GM12878 (cell line): ENCODE data around the gene ASAP3. TPM values are rescaled to one million over a fixed set of nuclear protein-coding genes. Genes with fewer than 3 reads are reported as not detected.

ENCODE experiments used
- ATAC-seq: fragments of 200-7000 bp; cut with Tn5 transposase; 3 replicates; pipeline ENCODE4 v1.9.1; 2020; ENCODE audit warnings: mild to moderate bottlenecking, moderate library complexity
- BruUV-seq: library from RNA; stranded (reverse); fragments of 400-500 nt; replicated peaks from 2 replicates; lab custom pipeline; 2021; lab: Mats Ljungman, UMichigan
- CTCF ChIA-PET: fragments of 300-600 bp; sonication (Branson Sonifier 250); formaldehyde crosslinking; extraction: SDS; loops from one replicate; lab custom pipeline; 2021; ENCODE audit warnings: inconsistent platforms; lab: Yijun Ruan, JAX
- POLR2A ChIA-PET: fragments of 350-600 bp; formaldehyde crosslinking; extraction: SDS; loops from one replicate; lab custom pipeline; 2021; ENCODE audit warnings: inconsistent platforms; lab: Charles Lee
- RAD21 ChIA-PET: fragments of 300-600 bp; sonication (Branson Sonifier 250); formaldehyde crosslinking; loops from one replicate; lab custom pipeline; 2023; ENCODE audit warnings: antibody characterized with exemption; ENCODE audit not compliant: unreplicated experiment; lab: Charles Lee
- SMC1A ChIA-PET: fragments of 300-600 bp; sonication (Branson Sonifier 250); formaldehyde crosslinking; loops from one replicate; lab custom pipeline; 2023; ENCODE audit not compliant: unreplicated experiment, uncharacterized antibody; lab: Charles Lee
- DNase-seq: peaks from one replicate; pipeline ENCODE4 v3.0.0-alpha.2; 2011; ENCODE audit warnings: low read depth, low spot score
- FAIRE-seq: peaks from 3 replicates; lab custom pipeline; 2011; peaks lifted over from hg19 to GRCh38; lab: Jason Lieb, UNC
- H2AFZ ChIP-seq: 2 replicates; pipeline ENCODE4 v1.6.0; 2011; ENCODE audit warnings: low read depth, low read length, control low read depth; ENCODE audit not compliant: control insufficient read depth
- H3K27ac ChIP-seq: 2 replicates; pipeline ENCODE4 v1.5.1; 2011; ENCODE audit warnings: control low read depth; ENCODE audit not compliant: control insufficient read depth, insufficient read depth
- H3K27me3 ChIP-seq, 2 experiments: replicated peaks in 1 of 2; 2 replicates each; pipeline versions ENCODE4 v1.6.0 to v1.6.1; 2011; ENCODE audit warnings: low read length in 1 of 2; ENCODE audit not compliant: control insufficient read depth in 2 of 2, insufficient read depth in 2 of 2
- H3K36me3 ChIP-seq, 2 experiments: 2 replicates each; pipeline ENCODE4 v1.5.1; 2011; ENCODE audit warnings: low read length in 1 of 2; ENCODE audit not compliant: control insufficient read depth in 2 of 2, insufficient read depth in 2 of 2
- H3K4me1 ChIP-seq: 2 replicates; pipeline ENCODE4 v1.6.1; 2011; ENCODE audit warnings: mild to moderate bottlenecking, low read length, moderate library complexity, mixed read lengths; ENCODE audit not compliant: control insufficient read depth, insufficient read depth
- H3K4me2 ChIP-seq: 2 replicates; pipeline ENCODE4 v1.6.0; 2011; ENCODE audit warnings: control low read depth; ENCODE audit not compliant: control insufficient read depth, insufficient read depth
- H3K4me3 ChIP-seq: fragments of 200-600 bp; sonication (generic); 2 replicates; pipeline ENCODE4 v1.5.1; 2016
- H3K79me2 ChIP-seq: 2 replicates; pipeline ENCODE4 v1.6.0; 2011; ENCODE audit warnings: low read length; ENCODE audit not compliant: control insufficient read depth, insufficient read depth
- H3K9ac ChIP-seq: 2 replicates; pipeline ENCODE4 v1.8.0; 2011; ENCODE audit warnings: low read length, control low read depth, mixed read lengths; ENCODE audit not compliant: control insufficient read depth, insufficient read depth
- H3K9me3 ChIP-seq: replicated peaks from 3 replicates; pipeline ENCODE4 v1.5.1; 2011; ENCODE audit warnings: mild to moderate bottlenecking, low read length; ENCODE audit not compliant: control insufficient read depth, insufficient read depth
- H4K20me1 ChIP-seq: 2 replicates; pipeline ENCODE4 v1.6.0; 2011; ENCODE audit not compliant: control insufficient read depth, insufficient read depth
- ATF7 ChIP-seq: fragments of 450-650 bp; IDR thresholded peaks from 2 replicates; pipeline ENCODE4 v1.6.1; 2016; ENCODE audit warnings: low read depth, mild to moderate bottlenecking
- FOXK2 ChIP-seq: fragments of 450-650 bp; IDR thresholded peaks from 2 replicates; pipeline ENCODE4 v1.6.1; 2017; ENCODE audit warnings: mild to moderate bottlenecking, moderate library complexity
- FOXM1 ChIP-seq: IDR thresholded peaks from 2 replicates; pipeline ENCODE4 v1.6.1; 2012; ENCODE audit warnings: low read depth, mild to moderate bottlenecking, inconsistent platforms, low read length, moderate library complexity
- MEF2A ChIP-seq: IDR thresholded peaks from 2 replicates; pipeline ENCODE4 v1.6.1; 2011; ENCODE audit warnings: low read depth, mild to moderate bottlenecking, low read length, moderate library complexity; ENCODE audit not compliant: insufficient read depth
- MYC ChIP-seq: IDR thresholded peaks from 2 replicates; pipeline ENCODE4 v1.6.1; 2011; ENCODE audit warnings: mild to moderate bottlenecking, low read length, moderate library complexity, inconsistent platforms; ENCODE audit not compliant: insufficient read depth, insufficient replicate concordance, insufficient read length, severe bottlenecking
- ZZZ3 ChIP-seq: IDR thresholded peaks from 2 replicates; pipeline ENCODE4 v1.6.1; 2011; ENCODE audit warnings: low read depth; ENCODE audit not compliant: control insufficient read depth, insufficient read length
- WGBS: methylation state at CpG from one replicate; pipeline ENCODE4 v1.1.6; 2016; ENCODE audit warnings: low lambda C conversion rate; ENCODE audit not compliant: insufficient replicate concordance, insufficient coverage; ENCODE audit errors: missing lambda C conversion rate; 5-methylcytosine and 5-hydroxymethylcytosine counted together
- in situ Hi-C: fragments of 300-500 bp; cut with MboI; formaldehyde crosslinking; loops from 9 replicates; pipeline ENCODE4 v1.14.3; 2018; ENCODE audit warnings: mixed read lengths
- intact Hi-C: fragments of 100-400 bp; cut with micrococcal nuclease; formaldehyde crosslinking; loops from one replicate; pipeline ENCODE4 v1.14.2; 2022; ENCODE audit not compliant: unreplicated experiment
- polyA plus RNA-seq, 11 experiments: library from polyadenylated mRNA; depleted of rRNA in 4 of 11; unstranded in 6 of 11; stranded (reverse) in 5 of 11; fragments of >200 nt; fragmentation: Nextera tagmentation in 4 of 11; fragmentation: Illumina TruSeq in 1 of 11; extraction: Ambion mirVana in 4 of 11; extraction: Trizol in 1 of 11; gene quantifications; 1 replicate in 1 of 11; 2 replicates in 10 of 11; pipeline versions ENCODE4 v1.2.1 to v1.2.3, GENCODE V29; 2011 to 2016; ENCODE audit warnings: inconsistent platforms in 2 of 11, missing spikeins in 2 of 11, low read depth in 1 of 11
- total RNA-seq, 4 experiments: library from RNA; depleted of rRNA in 3 of 4; stranded (reverse); fragments of >200 nt in 3 of 4; fragmentation: Illumina TruSeq in 1 of 4; extraction: Trizol in 1 of 4; gene quantifications; 2 replicates each; pipeline versions ENCODE4 v1.2.1 to v1.2.3, GENCODE V29; 2013 to 2021
- TF ChIP-seq, protein P1 (sequence below): IDR thresholded peaks from 2 replicates; pipeline ENCODE4 v1.6.1; 2012; ENCODE audit warnings: low read depth, low read length, improper control_type of control experiment
- TF ChIP-seq, protein P2 (sequence below): fragments of 450-650 bp; IDR thresholded peaks from 2 replicates; pipeline ENCODE4 v1.6.1; 2016; ENCODE audit warnings: mild to moderate bottlenecking, moderate library complexity, borderline replicate concordance

Gene ASAP3
- total and polyA plus RNA-seq, 10 of the 15 experiments (the other 5 are each of a cell fraction or from before 2014, with no cell fraction given), result 0.04 to 0.92 (median 0.34) TPM; not detected in 1

DNA sequence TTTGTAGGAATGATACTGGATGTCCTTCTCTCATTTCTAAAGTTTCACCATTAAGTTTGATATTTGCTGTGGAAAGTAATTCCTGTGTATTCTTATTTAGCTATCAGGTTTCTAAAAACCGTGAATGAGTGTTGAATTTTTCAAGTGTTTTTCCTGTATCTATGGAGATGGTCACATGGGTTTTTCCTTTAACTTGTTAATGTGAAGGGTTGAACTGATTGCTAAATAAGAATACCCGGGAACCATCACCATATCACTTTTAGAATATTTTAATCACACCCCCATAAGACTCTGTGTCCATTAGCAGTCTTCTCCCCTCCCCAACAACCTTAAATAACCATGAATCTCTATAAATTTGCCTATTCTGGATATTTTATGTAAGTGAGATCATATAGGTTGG lies 16.5 kb upstream of the ASAP3 start:
- POLR2A ChIA-PET, result no interaction called here
- Histone ChIP-seq H3K4me3 (no peak overlapping the region), H3K79me2 (no peaks in the 10 kb centered on the region), H3K9me3 (no peaks in the 10 kb centered on the region), H3K9ac (no peak overlapping the region), H3K4me1 (no peaks in the 10 kb centered on the region), H3K36me3 (peaks cover 0 to 1% of the 10 kb centered on the region in 2 experiments; a peak in 2 of 4 replicates), H2AFZ (no peak overlapping the region), H4K20me1 (no peaks in the 10 kb centered on the region), H3K27ac (no peak overlapping the region), H3K27me3 (no peaks in the 10 kb centered on the region), H3K4me2 (no peak overlapping the region)
- DNase-seq (no peak), FAIRE-seq (no peak), ATAC-seq (no peak)
- SMC1A ChIA-PET, result interaction anchor here (1.1 to 10.7 kb wide), 3 partner anchors 25 to 276 kb away, joined by 4 to 258 read pairs (median 201); partner anchors contain the start of gene E2F2
- BruUV-seq, result no TSS peak
- WGBS, result 43% methylated on average over 2 of the region's 2 CpGs
- TF ChIP-seq FOXM1, result no peak
- no peak for TF ChIP-seq ATF7
- TF ChIP-seq, protein P1, sequence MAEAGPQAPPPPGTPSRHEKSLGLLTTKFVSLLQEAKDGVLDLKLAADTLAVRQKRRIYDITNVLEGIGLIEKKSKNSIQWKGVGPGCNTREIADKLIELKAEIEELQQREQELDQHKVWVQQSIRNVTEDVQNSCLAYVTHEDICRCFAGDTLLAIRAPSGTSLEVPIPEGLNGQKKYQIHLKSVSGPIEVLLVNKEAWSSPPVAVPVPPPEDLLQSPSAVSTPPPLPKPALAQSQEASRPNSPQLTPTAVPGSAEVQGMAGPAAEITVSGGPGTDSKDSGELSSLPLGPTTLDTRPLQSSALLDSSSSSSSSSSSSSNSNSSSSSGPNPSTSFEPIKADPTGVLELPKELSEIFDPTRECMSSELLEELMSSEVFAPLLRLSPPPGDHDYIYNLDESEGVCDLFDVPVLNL, result no peak
- TF ChIP-seq ZZZ3, result no peak
- TF ChIP-seq MEF2A, result no peak
- TF ChIP-seq, protein P2, sequence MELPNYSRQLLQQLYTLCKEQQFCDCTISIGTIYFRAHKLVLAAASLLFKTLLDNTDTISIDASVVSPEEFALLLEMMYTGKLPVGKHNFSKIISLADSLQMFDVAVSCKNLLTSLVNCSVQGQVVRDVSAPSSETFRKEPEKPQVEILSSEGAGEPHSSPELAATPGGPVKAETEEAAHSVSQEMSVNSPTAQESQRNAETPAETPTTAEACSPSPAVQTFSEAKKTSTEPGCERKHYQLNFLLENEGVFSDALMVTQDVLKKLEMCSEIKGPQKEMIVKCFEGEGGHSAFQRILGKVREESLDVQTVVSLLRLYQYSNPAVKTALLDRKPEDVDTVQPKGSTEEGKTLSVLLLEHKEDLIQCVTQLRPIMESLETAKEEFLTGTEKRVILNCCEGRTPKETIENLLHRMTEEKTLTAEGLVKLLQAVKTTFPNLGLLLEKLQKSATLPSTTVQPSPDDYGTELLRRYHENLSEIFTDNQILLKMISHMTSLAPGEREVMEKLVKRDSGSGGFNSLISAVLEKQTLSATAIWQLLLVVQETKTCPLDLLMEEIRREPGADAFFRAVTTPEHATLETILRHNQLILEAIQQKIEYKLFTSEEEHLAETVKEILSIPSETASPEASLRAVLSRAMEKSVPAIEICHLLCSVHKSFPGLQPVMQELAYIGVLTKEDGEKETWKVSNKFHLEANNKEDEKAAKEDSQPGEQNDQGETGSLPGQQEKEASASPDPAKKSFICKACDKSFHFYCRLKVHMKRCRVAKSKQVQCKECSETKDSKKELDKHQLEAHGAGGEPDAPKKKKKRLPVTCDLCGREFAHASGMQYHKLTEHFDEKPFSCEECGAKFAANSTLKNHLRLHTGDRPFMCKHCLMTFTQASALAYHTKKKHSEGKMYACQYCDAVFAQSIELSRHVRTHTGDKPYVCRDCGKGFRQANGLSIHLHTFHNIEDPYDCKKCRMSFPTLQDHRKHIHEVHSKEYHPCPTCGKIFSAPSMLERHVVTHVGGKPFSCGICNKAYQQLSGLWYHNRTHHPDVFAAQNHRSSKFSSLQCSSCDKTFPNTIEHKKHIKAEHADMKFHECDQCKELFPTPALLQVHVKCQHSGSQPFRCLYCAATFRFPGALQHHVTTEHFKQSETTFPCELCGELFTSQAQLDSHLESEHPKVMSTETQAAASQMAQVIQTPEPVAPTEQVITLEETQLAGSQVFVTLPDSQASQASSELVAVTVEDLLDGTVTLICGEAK, result no peak
- no peak for TF ChIP-seq FOXK2
- TF ChIP-seq MYC, result no peak
- RAD21 ChIA-PET, result interaction anchor here (1.9 to 10.8 kb wide), 3 partner anchors 27 to 137 kb away, joined by 10 to 272 read pairs (median 153); partner anchors contain the start of gene E2F2
- intact Hi-C loops, result no loop called here
- CTCF ChIA-PET, result interaction anchor here (2.2 to 11.8 kb wide), 2 partner anchors 33 to 137 kb away, joined by 12 to 784 read pairs; partner anchors contain the start of gene E2F2
- in situ Hi-C loops, result no loop called here
